ENCODE results near the gene MTOR. TPM values are rescaled to one million over a fixed set of nuclear protein-coding genes. Genes with fewer than 3 reads are reported as not detected.
A peak's percentile ranks its signal among the peaks of the same experiment; 100 is the strongest.
"Not testable (repeated sequence)": the region's sequence is repeated elsewhere in the genome, so short reads cannot be mapped to it uniquely, and the experiment has no call there.

Gene MTOR
- total RNA-seq, 4 donors from 2014 or later = 32.9 to 43.7 (median 39.3) TPM

- TF ChIP-seq POLR2A (IDR thresholded peaks at IDR 0.05) = no peak
- no peak for TF ChIP-seq EP300 (IDR thresholded peaks at IDR 0.05)
- TF ChIP-seq POLR2AphosphoS5 (IDR thresholded peaks at IDR 0.05) = no peak
- no peak for TF ChIP-seq CTCF (IDR thresholded peaks at IDR 0.05)
- Histone ChIP-seq H3K4me3 (peak overlapping the region; percentile 86), H3K27ac (no peak overlapping the region), H3K36me3 (peaks cover under 1% of the 10 kb centered on the region), H3K27me3 (no peaks in the 10 kb centered on the region), H3K4me1 (peaks cover 33% of the 10 kb centered on the region), H3K9me3 (no peaks in the 10 kb centered on the region)
- 10% methylated on average over 9 of the region's 9 CpGs for WGBS
- no peak for DNase-seq (ENCODE audit: low spot score in 2 of 2)
Observed at GRCh38 chr1:11272544-11272831, 10.1 kb upstream of the MTOR start.

- H3K27ac ChIP-seq; H3K9me3 ChIP-seq; H3K36me3 ChIP-seq; H3K4me3 ChIP-seq; H3K27me3 ChIP-seq; DNase-seq (ENCODE audit: low spot score in 2 of 2): not testable (repeated sequence)
- peaks cover 11% of the 10 kb centered on the region for H3K4me1 ChIP-seq
- WGBS = 89% methylated on average over 19 of the region's 19 CpGs
Observed at GRCh38 chr1:11267350-11268337, 5.3 kb upstream of the MTOR start.

- no peaks in the 10 kb centered on the region for H3K36me3 ChIP-seq
- no peaks in the 10 kb centered on the region for H3K27me3 ChIP-seq
- H3K4me3 ChIP-seq = no peak overlapping the region
- H3K9me3 ChIP-seq = no peaks in the 10 kb centered on the region
- TF ChIP-seq POLR2AphosphoS5 (IDR thresholded peaks at IDR 0.05) (no peak), POLR2A (IDR thresholded peaks at IDR 0.05) (no peak), EP300 (IDR thresholded peaks at IDR 0.05) (no peak), CTCF (IDR thresholded peaks at IDR 0.05) (no peak)
- no peak for DNase-seq (ENCODE audit: low spot score in 2 of 2)
- H3K27ac ChIP-seq = no peak overlapping the region
- 82% methylated on average over 12 of the region's 12 CpGs for WGBS
- peaks cover 11% of the 10 kb centered on the region for H3K4me1 ChIP-seq
Observed at GRCh38 chr1:11266268-11267074, 4.1 kb upstream of the MTOR start.

- peaks cover 79% of the 10 kb centered on the region for H3K36me3 ChIP-seq
- WGBS = 100% methylated on average over 1 of the region's 1 CpG
Observed at GRCh38 chr1:11256299-11256698, 6.1 kb downstream of the MTOR start.

GRCh38 chr1:11253226-11253625 is 9.1 kb downstream of the MTOR start:
- Histone ChIP-seq H3K4me3 (no peak overlapping the region), H3K4me1 (no peaks in the 10 kb centered on the region), H3K27ac (no peak overlapping the region), H3K27me3 (no peaks in the 10 kb centered on the region), H3K36me3 (peaks cover 79% of the 10 kb centered on the region), H3K9me3 (no peaks in the 10 kb centered on the region)
- no peak for TF ChIP-seq CTCF (IDR thresholded peaks at IDR 0.05)
- TF ChIP-seq POLR2AphosphoS5 (IDR thresholded peaks at IDR 0.05) = no peak
- no peak for TF ChIP-seq POLR2A (IDR thresholded peaks at IDR 0.05)
- no peak for TF ChIP-seq EP300 (IDR thresholded peaks at IDR 0.05)
- DNase-seq (ENCODE audit: low spot score in 2 of 2) = no peak
- 89% methylated on average over 8 of the region's 8 CpGs for WGBS

More at GRCh38 chr1:11256299-11256698, 6.1 kb downstream of the MTOR start:
- H3K27ac ChIP-seq = no peak overlapping the region
- no peak overlapping the region for H3K4me3 ChIP-seq
- peaks cover 7% of the 10 kb centered on the region for H3K4me1 ChIP-seq
- no peak for DNase-seq (ENCODE audit: low spot score in 2 of 2)
- no peak for TF ChIP-seq CTCF (IDR thresholded peaks at IDR 0.05)
- no peak for TF ChIP-seq POLR2A (IDR thresholded peaks at IDR 0.05)
- no peak for TF ChIP-seq POLR2AphosphoS5 (IDR thresholded peaks at IDR 0.05)
- no peaks in the 10 kb centered on the region for H3K27me3 ChIP-seq
- no peaks in the 10 kb centered on the region for H3K9me3 ChIP-seq

Data from suprapubic skin (tissue), 4 donors.